Measurements from ENCODE around the gene HS6ST2. TPM values are rescaled to one million over a fixed set of nuclear protein-coding genes. Genes with fewer than 3 reads are reported as not detected.

The HS6ST2 gene
- polyA plus RNA-seq, 1 donor (not counting 4 experiments of a cell fraction or from before 2014, with no cell fraction given), result 0.43 TPM

DNA sequence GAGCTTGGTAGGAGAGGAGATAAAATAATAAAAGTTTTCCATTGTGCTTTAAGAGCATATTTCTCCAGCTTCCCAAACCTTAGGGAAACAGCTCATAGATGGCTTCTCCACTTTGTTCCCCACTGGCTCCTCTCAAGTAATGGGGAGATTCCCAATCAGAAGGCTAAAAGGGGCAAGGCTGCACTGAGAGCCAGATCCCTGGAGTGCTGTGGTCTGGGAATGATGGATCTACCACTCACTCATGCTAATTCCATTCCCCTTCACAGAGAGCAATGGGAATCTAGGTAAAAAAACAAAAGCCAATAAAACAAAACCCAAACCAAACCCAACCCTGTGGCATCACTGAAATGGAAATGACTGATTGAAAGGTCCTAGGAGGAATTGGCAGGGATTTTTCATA, 249.9 kb downstream of the HS6ST2 start:
- H3K9ac ChIP-seq (ENCODE audit: control insufficient read depth, extremely low read depth, insufficient read depth, low read length), result no peak overlapping the region
- no peaks in the 10 kb centered on the region for H3K9me3 ChIP-seq (ENCODE audit: control insufficient read depth, low read depth, low read length)
- no peak for DNase-seq (ENCODE audit: low read depth, low spot score)
- no peaks in the 10 kb centered on the region for H3K79me2 ChIP-seq (ENCODE audit: control insufficient read depth, insufficient read depth, low read length)
- H2AFZ ChIP-seq (ENCODE audit: control insufficient read depth, low read length), result no peak overlapping the region
- dilution Hi-C loops (cut with MboI; ENCODE audit: extremely low pct_ligation_motif_present, low sequenced_read_pairs), result no loop called here
- no peak overlapping the region for H3K27ac ChIP-seq (ENCODE audit: control insufficient read depth, insufficient read depth, low read length)
- no peaks in the 10 kb centered on the region for H4K20me1 ChIP-seq (ENCODE audit: control insufficient read depth, extremely low read depth, insufficient read depth, low read length)
- FAIRE-seq, result no peak
- H3K36me3 ChIP-seq (ENCODE audit: control insufficient read depth in 2 of 2, extremely low read depth in 1 of 2, insufficient read depth in 2 of 2, low read length in 2 of 2), result no peaks in the 10 kb centered on the region
- no peaks in the 10 kb centered on the region for H3K4me1 ChIP-seq (ENCODE audit: control insufficient read depth, extremely low read depth, insufficient read depth, low read length)
- no peaks in the 10 kb centered on the region for H3K9me1 ChIP-seq (ENCODE audit: control insufficient read depth, extremely low read depth, insufficient read depth, low read length)
- H3K27me3 ChIP-seq (ENCODE audit: control insufficient read depth, extremely low read depth, insufficient read depth, low read length), result no peaks in the 10 kb centered on the region
- TF ChIP-seq EZH2 (IDR thresholded peaks at IDR 0.05; ENCODE audit: low read length), result no peak
- TF ChIP-seq, protein P1, sequence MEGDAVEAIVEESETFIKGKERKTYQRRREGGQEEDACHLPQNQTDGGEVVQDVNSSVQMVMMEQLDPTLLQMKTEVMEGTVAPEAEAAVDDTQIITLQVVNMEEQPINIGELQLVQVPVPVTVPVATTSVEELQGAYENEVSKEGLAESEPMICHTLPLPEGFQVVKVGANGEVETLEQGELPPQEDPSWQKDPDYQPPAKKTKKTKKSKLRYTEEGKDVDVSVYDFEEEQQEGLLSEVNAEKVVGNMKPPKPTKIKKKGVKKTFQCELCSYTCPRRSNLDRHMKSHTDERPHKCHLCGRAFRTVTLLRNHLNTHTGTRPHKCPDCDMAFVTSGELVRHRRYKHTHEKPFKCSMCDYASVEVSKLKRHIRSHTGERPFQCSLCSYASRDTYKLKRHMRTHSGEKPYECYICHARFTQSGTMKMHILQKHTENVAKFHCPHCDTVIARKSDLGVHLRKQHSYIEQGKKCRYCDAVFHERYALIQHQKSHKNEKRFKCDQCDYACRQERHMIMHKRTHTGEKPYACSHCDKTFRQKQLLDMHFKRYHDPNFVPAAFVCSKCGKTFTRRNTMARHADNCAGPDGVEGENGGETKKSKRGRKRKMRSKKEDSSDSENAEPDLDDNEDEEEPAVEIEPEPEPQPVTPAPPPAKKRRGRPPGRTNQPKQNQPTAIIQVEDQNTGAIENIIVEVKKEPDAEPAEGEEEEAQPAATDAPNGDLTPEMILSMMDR (optimal IDR thresholded peaks at IDR 0.05 in 1 of 3, IDR thresholded peaks at IDR 0.05 in 1 of 3, conservative IDR thresholded peaks at IDR 0.05 in 1 of 3; ENCODE audit: extremely low read depth in 1 of 3, insufficient read depth in 2 of 3, low read length in 3 of 3), result no peak
- no peak overlapping the region for H3K4me2 ChIP-seq (ENCODE audit: control insufficient read depth, extremely low read depth, insufficient read depth, low read depth, low read length)
- no peak overlapping the region for H3K4me3 ChIP-seq (ENCODE audit: control insufficient read depth in 2 of 3, extremely low read depth in 1 of 3, insufficient read depth in 2 of 3, low read depth in 1 of 3, low read length in 3 of 3)

DNA sequence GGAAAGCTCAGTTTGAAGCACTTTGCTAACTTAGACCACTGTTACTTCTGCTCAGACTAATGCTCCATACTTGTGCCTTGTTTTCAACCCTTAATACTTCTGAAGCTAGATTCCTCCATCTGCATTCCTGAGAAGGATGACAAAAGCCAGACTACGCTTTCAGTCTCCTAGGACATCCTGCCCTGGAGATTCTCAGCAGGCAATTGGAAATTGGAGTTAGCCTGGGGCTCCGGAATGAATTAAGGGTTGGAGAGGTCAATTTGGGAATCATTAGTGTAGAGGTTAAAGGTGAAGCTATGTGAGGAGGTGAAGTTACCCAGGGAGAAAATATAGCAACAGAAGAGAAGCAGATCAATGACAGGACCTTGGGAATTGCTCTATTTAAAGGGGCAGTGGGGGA, 253.7 kb downstream of the HS6ST2 start:
- H3K79me2 ChIP-seq (ENCODE audit: control insufficient read depth, insufficient read depth, low read length), result no peaks in the 10 kb centered on the region
- no peaks in the 10 kb centered on the region for H3K9me1 ChIP-seq (ENCODE audit: control insufficient read depth, extremely low read depth, insufficient read depth, low read length)
- H3K27me3 ChIP-seq (ENCODE audit: control insufficient read depth, extremely low read depth, insufficient read depth, low read length), result no peaks in the 10 kb centered on the region
- dilution Hi-C loops (cut with MboI; ENCODE audit: extremely low pct_ligation_motif_present, low sequenced_read_pairs), result no loop called here
- no peak overlapping the region for H3K4me2 ChIP-seq (ENCODE audit: control insufficient read depth, extremely low read depth, insufficient read depth, low read depth, low read length)
- no peak overlapping the region for H3K4me3 ChIP-seq (ENCODE audit: control insufficient read depth in 2 of 3, extremely low read depth in 1 of 3, insufficient read depth in 2 of 3, low read depth in 1 of 3, low read length in 3 of 3)
- H3K27ac ChIP-seq (ENCODE audit: control insufficient read depth, insufficient read depth, low read length), result no peak overlapping the region
- FAIRE-seq (no peak), DNase-seq (ENCODE audit: low read depth, low spot score) (no peak)
- H4K20me1 ChIP-seq (ENCODE audit: control insufficient read depth, extremely low read depth, insufficient read depth, low read length), result no peaks in the 10 kb centered on the region
- H2AFZ ChIP-seq (ENCODE audit: control insufficient read depth, low read length), result no peak overlapping the region
- no peaks in the 10 kb centered on the region for H3K4me1 ChIP-seq (ENCODE audit: control insufficient read depth, extremely low read depth, insufficient read depth, low read length)
- no peak for TF ChIP-seq EZH2 (IDR thresholded peaks at IDR 0.05; ENCODE audit: low read length)
- TF ChIP-seq, protein P1 (optimal IDR thresholded peaks at IDR 0.05 in 1 of 3, IDR thresholded peaks at IDR 0.05 in 1 of 3, conservative IDR thresholded peaks at IDR 0.05 in 1 of 3; ENCODE audit: extremely low read depth in 1 of 3, insufficient read depth in 2 of 3, low read length in 3 of 3), result no peak
- no peak overlapping the region for H3K9ac ChIP-seq (ENCODE audit: control insufficient read depth, extremely low read depth, insufficient read depth, low read length)
- no peaks in the 10 kb centered on the region for H3K36me3 ChIP-seq (ENCODE audit: control insufficient read depth in 2 of 2, extremely low read depth in 1 of 2, insufficient read depth in 2 of 2, low read length in 2 of 2)
- H3K9me3 ChIP-seq (ENCODE audit: control insufficient read depth, low read depth, low read length), result no peaks in the 10 kb centered on the region
